ENCODE data around the gene DRAM2. TPM values are rescaled to one million over a fixed set of nuclear protein-coding genes. Genes with fewer than 3 reads are reported as not detected.

The DRAM2 gene
- total RNA-seq = 38.0 and 109 TPM in 2 replicates

GRCh38 chr1:111139956-111140679 lies at the start of gene DRAM2, which contains the start of gene CEPT1:
Gene DRAM2 (minus strand): TSS chr1:111140093. CDS start chr1:111131554, 8,539 bp downstream.
Gene CEPT1 (plus strand): TSS chr1:111140223. CDS start chr1:111147715, 7,492 bp downstream.

Other genes with a start within 250 kb of the DRAM2 start
- gene LRIF1, start 176.2 kb downstream of the DRAM2 start, total RNA-seq = 8.1 and 10.1 TPM in 2 replicates
- gene CEPT1, start 130 bp upstream of the DRAM2 start, total RNA-seq = 52.9 and 84.6 TPM in 2 replicates
- 2.1 and 10.7 TPM in 2 replicates for gene DENND2D, start 60.6 kb upstream of the DRAM2 start, total RNA-seq
- 1.5 and 20.9 TPM in 2 replicates for gene CHI3L2, start 87.6 kb upstream of the DRAM2 start, total RNA-seq
- gene CHIA, start 150.8 kb upstream of the DRAM2 start, total RNA-seq = not detected in 2 replicates

All from regular cardiac myocyte (primary cell).